ENCODE results near the gene SSX4B.
"Not testable (repeated sequence)": the region's sequence is repeated elsewhere in the genome, so short reads cannot be mapped to it uniquely, and the experiment has no call there.

The SSX4B gene

DNA sequence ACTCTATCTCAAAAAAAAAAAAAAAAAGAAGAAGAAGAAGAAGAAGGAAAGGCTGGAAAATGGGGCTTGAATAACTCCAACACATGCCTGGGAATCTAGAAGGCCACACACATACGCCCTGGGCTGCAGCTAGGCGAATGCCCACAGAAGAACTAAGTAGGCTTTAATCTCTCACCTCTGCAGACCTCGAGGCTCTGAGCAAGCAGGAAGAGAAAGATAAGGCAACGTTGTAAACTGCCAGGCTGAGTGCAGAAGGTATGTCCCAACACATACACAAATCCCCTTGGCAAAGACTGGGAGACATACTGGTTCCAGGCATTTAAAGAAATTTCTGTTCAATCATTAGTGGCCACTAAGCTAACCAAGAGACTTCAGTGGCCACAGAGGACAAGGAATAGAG lies 39.9 kb upstream of the SSX4B start:
- Histone ChIP-seq H3K4me3 (ENCODE audit: low read depth, low read length) (no peak overlapping the region), H3K27ac (no peak overlapping the region), H3K27me3 (ENCODE audit: insufficient read depth, low read depth, severe bottlenecking) (no peaks in the 10 kb centered on the region), H3K9me3 (ENCODE audit: severe bottlenecking) (no peaks in the 10 kb centered on the region), H3K36me3 (peaks cover 2% of the 10 kb centered on the region; the same call in 1 of the 2 replicates)
- TF ChIP-seq, protein P1, sequence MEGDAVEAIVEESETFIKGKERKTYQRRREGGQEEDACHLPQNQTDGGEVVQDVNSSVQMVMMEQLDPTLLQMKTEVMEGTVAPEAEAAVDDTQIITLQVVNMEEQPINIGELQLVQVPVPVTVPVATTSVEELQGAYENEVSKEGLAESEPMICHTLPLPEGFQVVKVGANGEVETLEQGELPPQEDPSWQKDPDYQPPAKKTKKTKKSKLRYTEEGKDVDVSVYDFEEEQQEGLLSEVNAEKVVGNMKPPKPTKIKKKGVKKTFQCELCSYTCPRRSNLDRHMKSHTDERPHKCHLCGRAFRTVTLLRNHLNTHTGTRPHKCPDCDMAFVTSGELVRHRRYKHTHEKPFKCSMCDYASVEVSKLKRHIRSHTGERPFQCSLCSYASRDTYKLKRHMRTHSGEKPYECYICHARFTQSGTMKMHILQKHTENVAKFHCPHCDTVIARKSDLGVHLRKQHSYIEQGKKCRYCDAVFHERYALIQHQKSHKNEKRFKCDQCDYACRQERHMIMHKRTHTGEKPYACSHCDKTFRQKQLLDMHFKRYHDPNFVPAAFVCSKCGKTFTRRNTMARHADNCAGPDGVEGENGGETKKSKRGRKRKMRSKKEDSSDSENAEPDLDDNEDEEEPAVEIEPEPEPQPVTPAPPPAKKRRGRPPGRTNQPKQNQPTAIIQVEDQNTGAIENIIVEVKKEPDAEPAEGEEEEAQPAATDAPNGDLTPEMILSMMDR (IDR thresholded peaks at IDR 0.05; ENCODE audit: low read depth, low read length), result no peak
- DNase-seq, result no peak

- no peak for DNase-seq
- Histone ChIP-seq H3K9me3 (ENCODE audit: severe bottlenecking) (no peaks in the 10 kb centered on the region), H3K27me3 (ENCODE audit: insufficient read depth, low read depth, severe bottlenecking) (no peaks in the 10 kb centered on the region), H3K27ac (no peak overlapping the region), H3K36me3 (no peaks in the 10 kb centered on the region), H3K4me3 (ENCODE audit: low read depth, low read length) (no peak overlapping the region)
- TF ChIP-seq, protein P1 (IDR thresholded peaks at IDR 0.05; ENCODE audit: low read depth, low read length), result no peak
Observed at GRCh38 chrX:48450076-48450475, 38.3 kb upstream of the SSX4B start.

- not testable (repeated sequence) for H3K27ac ChIP-seq; DNase-seq; H3K9me3 ChIP-seq (ENCODE audit: severe bottlenecking); H3K36me3 ChIP-seq; H3K4me3 ChIP-seq (ENCODE audit: low read depth, low read length); H3K27me3 ChIP-seq (ENCODE audit: insufficient read depth, low read depth, severe bottlenecking)
Observed at GRCh38 chrX:48447201-48447600, 35.4 kb upstream of the SSX4B start.

DNA sequence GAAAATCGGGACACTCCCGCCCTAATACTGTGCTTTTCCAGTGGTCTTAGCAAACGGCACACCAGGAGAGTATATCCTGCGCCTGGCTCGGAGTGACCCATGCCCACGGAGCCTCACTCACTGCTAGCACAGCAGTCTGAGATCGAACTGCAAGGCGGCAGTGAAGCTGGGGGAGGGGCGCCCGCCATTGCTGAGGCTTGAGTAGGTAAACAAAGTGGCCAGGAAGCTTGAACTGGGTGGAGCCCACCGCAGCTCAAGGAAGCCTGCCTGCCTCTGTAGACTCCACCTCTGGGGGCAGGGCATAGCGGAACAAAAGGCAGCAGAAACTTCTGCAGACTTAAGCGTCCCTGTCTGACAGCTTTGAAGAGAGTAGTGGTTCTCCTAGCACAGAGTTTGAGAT lies 22.0 kb upstream of the SSX4B start:
- H3K9me3 ChIP-seq (ENCODE audit: severe bottlenecking), result peaks cover 14% of the 10 kb centered on the region
- H3K4me3 ChIP-seq (ENCODE audit: low read depth, low read length); H3K27ac ChIP-seq; H3K36me3 ChIP-seq; H3K27me3 ChIP-seq (ENCODE audit: insufficient read depth, low read depth, severe bottlenecking); DNase-seq: not testable (repeated sequence)

DNA sequence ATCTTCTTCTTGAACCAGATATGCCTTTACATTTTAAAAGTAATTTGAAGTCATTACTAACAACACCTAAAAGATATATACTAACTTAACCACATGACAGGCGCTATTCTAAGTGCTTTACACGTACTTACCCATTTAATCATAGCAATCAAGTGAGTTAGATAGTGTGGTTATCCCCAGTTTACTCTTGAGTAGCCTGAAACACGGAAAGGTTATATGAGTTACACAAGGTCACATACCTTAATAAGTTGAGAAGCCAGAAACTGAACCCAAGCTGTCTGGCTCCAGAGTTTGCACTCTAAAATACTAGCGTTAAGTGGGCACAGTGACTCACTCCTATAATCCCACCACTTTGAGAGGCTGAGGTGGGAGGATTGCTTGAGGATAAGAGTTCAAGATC lies 18.4 kb upstream of the SSX4B start:
- H3K36me3 ChIP-seq; DNase-seq; H3K9me3 ChIP-seq (ENCODE audit: severe bottlenecking); H3K27ac ChIP-seq; H3K27me3 ChIP-seq (ENCODE audit: insufficient read depth, low read depth, severe bottlenecking); H3K4me3 ChIP-seq (ENCODE audit: low read depth, low read length): not testable (repeated sequence)

DNA sequence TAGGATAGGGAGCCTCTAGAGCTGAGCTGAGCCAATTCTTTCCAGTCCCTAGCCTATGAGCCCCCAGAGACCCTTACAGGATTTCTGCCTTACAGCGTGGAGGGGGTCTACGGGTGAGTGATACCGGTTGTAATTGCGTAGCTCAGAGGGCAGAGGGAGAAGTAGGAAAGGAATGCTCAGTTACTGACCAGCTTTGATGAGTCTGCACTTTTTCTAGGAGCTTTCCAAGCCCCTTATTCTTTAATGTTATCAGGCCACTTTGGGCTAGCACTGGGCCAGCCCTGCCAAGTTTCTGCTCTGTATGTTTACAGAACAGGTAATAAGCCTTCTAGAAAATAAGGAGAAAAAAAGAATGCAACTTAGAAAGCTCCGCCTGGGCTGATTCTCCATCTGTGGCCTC lies 17.8 kb upstream of the SSX4B start:
- H3K4me3 ChIP-seq (ENCODE audit: low read depth, low read length); H3K27me3 ChIP-seq (ENCODE audit: insufficient read depth, low read depth, severe bottlenecking); H3K27ac ChIP-seq; DNase-seq; H3K9me3 ChIP-seq (ENCODE audit: severe bottlenecking); H3K36me3 ChIP-seq: not testable (repeated sequence)

- H3K36me3 ChIP-seq; H3K9me3 ChIP-seq (ENCODE audit: severe bottlenecking); DNase-seq; H3K4me3 ChIP-seq (ENCODE audit: low read depth, low read length); H3K27ac ChIP-seq; H3K27me3 ChIP-seq (ENCODE audit: insufficient read depth, low read depth, severe bottlenecking): not testable (repeated sequence)
Observed at GRCh38 chrX:48427027-48427716, 15.4 kb upstream of the SSX4B start.

- H3K36me3 ChIP-seq; DNase-seq; H3K9me3 ChIP-seq (ENCODE audit: severe bottlenecking): not testable (repeated sequence)
Observed at GRCh38 chrX:48397825-48398224, 13.9 kb downstream of the SSX4B start.

GRCh38 chrX:48396931-48397330 lies 14.8 kb downstream of the SSX4B start:
- H3K4me3 ChIP-seq (ENCODE audit: low read depth, low read length); H3K27me3 ChIP-seq (ENCODE audit: insufficient read depth, low read depth, severe bottlenecking); DNase-seq; H3K27ac ChIP-seq; H3K36me3 ChIP-seq; H3K9me3 ChIP-seq (ENCODE audit: severe bottlenecking): not testable (repeated sequence)

More at GRCh38 chrX:48397825-48398224, 13.9 kb downstream of the SSX4B start:
- H3K27ac ChIP-seq; H3K4me3 ChIP-seq (ENCODE audit: low read depth, low read length); H3K27me3 ChIP-seq (ENCODE audit: insufficient read depth, low read depth, severe bottlenecking): not testable (repeated sequence)

GRCh38 chrX:48383239-48383638 lies 28.5 kb downstream of the SSX4B start, which contains the start of gene SSX4:
Gene SSX4, plus strand, starts transcription at chrX:48383539. Its CDS starts 515 bp downstream, at chrX:48384054.
- H3K36me3 ChIP-seq; DNase-seq; H3K27me3 ChIP-seq (ENCODE audit: insufficient read depth, low read depth, severe bottlenecking); H3K4me3 ChIP-seq (ENCODE audit: low read depth, low read length); H3K9me3 ChIP-seq (ENCODE audit: severe bottlenecking); H3K27ac ChIP-seq: not testable (repeated sequence)

GRCh38 chrX:48370408-48370807 lies 41.4 kb downstream of the SSX4B start:
- H3K9me3 ChIP-seq (ENCODE audit: severe bottlenecking); H3K27me3 ChIP-seq (ENCODE audit: insufficient read depth, low read depth, severe bottlenecking); DNase-seq; H3K4me3 ChIP-seq (ENCODE audit: low read depth, low read length); H3K36me3 ChIP-seq; H3K27ac ChIP-seq: not testable (repeated sequence)

DNA sequence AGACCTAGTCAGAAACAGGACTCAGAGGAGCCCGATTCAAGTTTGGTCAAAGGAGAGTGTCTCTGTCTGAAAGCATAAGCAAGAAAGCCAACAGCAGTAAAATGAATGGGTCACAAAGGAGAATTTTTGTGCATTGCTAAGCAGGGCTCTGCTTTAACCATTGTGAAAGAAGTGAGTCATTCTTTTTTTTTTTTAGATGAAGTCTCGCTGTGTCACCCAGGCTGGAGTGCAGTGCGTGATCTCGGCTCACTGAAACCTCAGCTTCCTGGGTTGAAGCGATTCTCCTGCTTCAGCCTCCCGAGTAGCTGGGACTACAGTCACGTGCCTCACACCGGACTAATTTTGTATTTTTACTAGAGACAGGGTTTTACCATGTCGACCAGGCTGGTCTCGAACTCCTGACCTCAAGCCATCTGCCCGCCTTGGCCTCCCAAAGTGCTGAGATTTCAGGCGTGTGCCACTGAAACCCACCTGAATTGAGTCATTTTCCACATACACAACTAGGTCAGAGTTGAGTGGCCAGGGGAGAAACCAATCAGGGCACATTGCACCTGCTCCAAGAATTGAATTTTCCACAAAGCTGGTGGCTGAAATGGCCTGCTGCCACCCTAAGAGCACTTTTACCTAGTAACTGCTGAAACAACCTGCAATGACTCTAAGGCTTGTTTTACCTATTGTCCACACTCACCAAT lies 43.9 kb downstream of the SSX4B start:
- not testable (repeated sequence) for DNase-seq

DNA sequence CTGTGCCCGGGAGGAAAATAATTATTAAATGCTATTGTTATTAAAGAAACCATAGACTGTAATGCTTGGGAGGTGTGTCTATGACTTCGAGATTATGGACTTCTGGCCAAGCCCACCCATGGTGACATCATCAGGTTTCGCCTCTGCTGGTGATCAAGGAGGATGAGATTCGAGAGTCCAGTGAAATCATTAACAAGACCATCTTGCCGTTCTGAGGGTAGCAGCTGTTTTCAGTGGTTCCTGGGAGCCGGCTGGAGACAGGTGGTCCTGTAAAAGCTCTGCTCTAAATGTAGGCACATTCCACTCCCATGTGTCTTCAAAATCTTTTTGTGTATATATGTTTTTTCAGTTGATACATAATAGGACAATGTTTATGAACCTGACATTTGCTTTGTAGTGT lies 52.5 kb downstream of the SSX4B start:
- DNase-seq; H3K27ac ChIP-seq; H3K9me3 ChIP-seq (ENCODE audit: severe bottlenecking); H3K36me3 ChIP-seq; H3K4me3 ChIP-seq (ENCODE audit: low read depth, low read length); H3K27me3 ChIP-seq (ENCODE audit: insufficient read depth, low read depth, severe bottlenecking): not testable (repeated sequence)

More for the DNA sequence above, 43.9 kb downstream of the SSX4B start:
- not testable (repeated sequence) for H3K36me3 ChIP-seq; H3K9me3 ChIP-seq (ENCODE audit: severe bottlenecking); H3K27me3 ChIP-seq (ENCODE audit: insufficient read depth, low read depth, severe bottlenecking); H3K4me3 ChIP-seq (ENCODE audit: low read depth, low read length); H3K27ac ChIP-seq
